ENCODE results near the gene FARSA. TPM values are rescaled to one million over a fixed set of nuclear protein-coding genes. Genes with fewer than 3 reads are reported as not detected.

Gene FARSA
- total and polyA plus RNA-seq, 2 of the 13 experiments (the other 11 are each of a cell fraction or from before 2014, with no cell fraction given): 25.9 to 72.0 TPM

GRCh38 chr19:12956446-12957388 lies 23.2 kb upstream of the FARSA start, which contains the start of gene GADD45GIP1 (continued):
- TF ChIP-seq HBP1 (CRISPR knock-in tag; IDR thresholded peaks at IDR 0.05; ENCODE audit: low read depth) (peak; percentile 85; the same call in 1 of the 2 replicates), JUN (CRISPR knock-in tag; IDR thresholded peaks at IDR 0.05) (no peak), IRF1 (CRISPR knock-in tag; IDR thresholded peaks at IDR 0.05; ENCODE audit: low read depth) (no peak), LBX2 (CRISPR knock-in tag; IDR thresholded peaks at IDR 0.05; ENCODE audit: borderline replicate concordance) (no peak), MED8 (CRISPR knock-in tag; IDR thresholded peaks at IDR 0.05; ENCODE audit: insufficient replicate concordance) (peak; percentile 44), GTF2F1 (IDR thresholded peaks at IDR 0.05; ENCODE audit: low read length) (no peak), MEIS1 (CRISPR knock-in tag; IDR thresholded peaks at IDR 0.05; ENCODE audit: borderline replicate concordance) (no peak), ZNF17 (CRISPR knock-in tag; IDR thresholded peaks at IDR 0.05) (0 out of 2 replicates have a peak, but pooled peaks have one; percentile 47), NFIC (IDR thresholded peaks at IDR 0.05; ENCODE audit: low read length) (no peak; the same call in 1 of the 2 replicates), HOXD1 (CRISPR knock-in tag; IDR thresholded peaks at IDR 0.05) (no peak; the same call in 1 of the 2 replicates), FOXK2 (IDR thresholded peaks at IDR 0.05) (no peak), ZFP36 (IDR thresholded peaks at IDR 0.05; ENCODE audit: borderline replicate concordance, low read depth, low read length, partially characterized antibody) (no peak), SIX1 (CRISPR knock-in tag; IDR thresholded peaks at IDR 0.05; ENCODE audit: borderline replicate concordance) (no peak), SCMH1 (CRISPR knock-in tag; IDR thresholded peaks at IDR 0.05; ENCODE audit: borderline replicate concordance) (no peak), RNF2 (conservative IDR thresholded peaks at IDR 0.05; ENCODE audit: low read depth) (no peak), ESRRA (CRISPR knock-in tag; IDR thresholded peaks at IDR 0.05; ENCODE audit: low read depth) (no peak), RERE (CRISPR knock-in tag; IDR thresholded peaks at IDR 0.05; ENCODE audit: low read depth) (no peak), ZNF839 (CRISPR knock-in tag; IDR thresholded peaks at IDR 0.05; ENCODE audit: borderline replicate concordance) (no peak), ELK4 (CRISPR knock-in tag; IDR thresholded peaks at IDR 0.05; ENCODE audit: borderline replicate concordance) (no peak), ZNF124 (CRISPR knock-in tag; IDR thresholded peaks at IDR 0.05) (no peak)

Measured in HepG2 (cell line).